ENCODE results near the gene MYBPHL. TPM values are rescaled to one million over a fixed set of nuclear protein-coding genes. Genes with fewer than 3 reads are reported as not detected.

Gene MYBPHL
- total RNA-seq, 2 donors from 2014 or later: not detected

DNA sequence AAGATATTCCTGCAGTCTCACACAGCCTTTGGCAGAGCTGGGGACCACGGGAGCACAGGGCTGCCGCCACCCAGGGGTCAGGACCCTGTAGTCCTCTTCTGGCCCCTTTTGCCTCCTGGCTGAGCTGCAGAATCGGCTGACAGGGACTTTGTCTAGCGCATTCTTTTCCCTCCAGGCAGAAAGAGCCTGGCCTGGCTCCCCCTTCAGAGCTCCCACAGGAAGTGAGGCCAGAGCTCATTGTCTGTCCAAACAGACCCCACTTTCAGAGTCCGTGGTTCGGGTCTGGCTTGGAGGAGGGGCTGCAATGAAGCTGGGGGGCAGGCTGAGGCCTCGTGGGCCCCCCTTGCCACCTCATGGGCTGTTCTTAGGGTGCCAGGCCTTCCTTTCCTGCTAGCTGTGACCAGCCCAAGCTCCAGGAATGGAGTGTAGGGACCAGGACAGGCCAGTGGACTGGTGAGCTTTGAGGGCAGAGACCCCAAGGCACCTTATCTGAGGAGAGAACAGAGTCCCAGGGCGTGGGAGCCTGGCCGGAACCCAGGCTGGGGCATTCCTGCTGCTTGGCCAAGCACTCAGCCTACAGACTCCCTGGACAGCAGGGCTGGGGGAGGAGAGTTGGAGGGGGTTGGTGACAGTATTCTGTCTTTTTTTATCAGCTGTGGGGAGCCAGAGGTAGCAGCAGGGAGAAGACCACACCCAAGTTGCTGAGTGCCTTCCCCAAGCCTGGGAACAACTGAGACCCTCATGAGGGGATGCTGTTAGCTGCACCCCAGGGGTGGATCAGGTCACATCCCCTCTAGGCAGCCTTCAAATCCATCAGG lies 52.8 kb downstream of the MYBPHL start:
- peak overlapping the region; percentile 12 for H3K27ac ChIP-seq
- H3K9me3 ChIP-seq: no peaks in the 10 kb centered on the region
- TF ChIP-seq CTCF (IDR thresholded peaks at IDR 0.05): no peak
- H3K4me3 ChIP-seq: no peak overlapping the region
- H3K4me1 ChIP-seq: no peaks in the 10 kb centered on the region
- no peak for DNase-seq
- intact Hi-C loops (cut with DNase I): no loop called here
- H3K36me3 ChIP-seq: no peaks in the 10 kb centered on the region
- peak overlapping the region in 1 of 2 donors; percentile 12 for H3K9ac ChIP-seq (ENCODE audit: low read depth in 2 of 2, low read length in 2 of 2)
- H3K27me3 ChIP-seq: no peaks in the 10 kb centered on the region

GRCh38 chr1:109252893-109253802 lies 53.7 kb downstream of the MYBPHL start:
- DNase-seq: no peak
- no peaks in the 10 kb centered on the region for H3K9me3 ChIP-seq
- H3K36me3 ChIP-seq: no peaks in the 10 kb centered on the region
- H3K27ac ChIP-seq: peak overlapping the region; percentile 12
- H3K4me3 ChIP-seq: no peak overlapping the region
- no peaks in the 10 kb centered on the region for H3K4me1 ChIP-seq
- intact Hi-C loops (cut with DNase I): no loop called here
- H3K27me3 ChIP-seq: no peaks in the 10 kb centered on the region
- TF ChIP-seq CTCF (IDR thresholded peaks at IDR 0.05): no peak
- H3K9ac ChIP-seq (ENCODE audit: low read depth in 2 of 2, low read length in 2 of 2): peak overlapping the region in 1 of 2 donors; percentile 35

- Histone ChIP-seq H3K9ac (ENCODE audit: low read depth in 2 of 2, low read length in 2 of 2) (no peak overlapping the region), H3K27ac (no peak overlapping the region), H3K36me3 (no peaks in the 10 kb centered on the region), H3K4me1 (no peaks in the 10 kb centered on the region), H3K4me3 (no peak overlapping the region), H3K9me3 (no peaks in the 10 kb centered on the region), H3K27me3 (no peaks in the 10 kb centered on the region)
- intact Hi-C loops (cut with DNase I): no loop called here
- no peak for DNase-seq
- TF ChIP-seq CTCF (IDR thresholded peaks at IDR 0.05): no peak
These were observed 54.5 kb downstream of the MYBPHL start for GRCh38 chr1:109252167-109252892.

DNA sequence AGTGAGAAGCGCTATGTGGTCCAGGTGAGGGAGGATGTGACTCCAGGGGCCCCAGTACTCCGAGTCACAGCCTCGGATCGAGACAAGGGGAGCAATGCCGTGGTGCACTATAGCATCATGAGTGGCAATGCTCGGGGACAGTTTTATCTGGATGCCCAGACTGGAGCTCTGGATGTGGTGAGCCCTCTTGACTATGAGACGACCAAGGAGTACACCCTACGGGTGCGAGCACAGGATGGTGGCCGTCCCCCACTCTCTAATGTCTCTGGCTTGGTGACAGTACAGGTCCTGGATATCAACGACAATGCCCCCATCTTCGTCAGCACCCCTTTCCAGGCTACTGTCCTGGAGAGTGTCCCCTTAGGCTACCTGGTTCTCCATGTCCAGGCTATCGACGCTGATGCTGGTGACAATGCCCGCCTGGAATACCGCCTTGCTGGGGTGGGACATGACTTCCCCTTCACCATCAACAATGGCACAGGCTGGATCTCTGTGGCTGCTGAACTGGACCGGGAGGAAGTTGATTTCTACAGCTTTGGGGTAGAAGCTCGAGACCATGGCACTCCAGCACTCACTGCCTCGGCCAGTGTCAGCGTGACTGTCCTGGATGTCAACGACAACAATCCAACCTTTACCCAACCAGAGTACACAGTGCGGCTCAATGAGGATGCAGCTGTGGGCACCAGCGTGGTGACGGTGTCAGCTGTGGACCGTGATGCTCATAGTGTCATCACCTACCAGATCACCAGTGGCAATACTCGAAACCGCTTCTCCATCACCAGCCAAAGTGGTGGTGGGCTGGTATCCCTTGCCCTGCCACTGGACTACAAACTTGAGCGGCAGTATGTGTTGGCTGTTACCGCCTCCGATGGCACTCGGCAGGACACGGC lies 55.3 kb downstream of the MYBPHL start:
- no peak overlapping the region for H3K27ac ChIP-seq
- H3K4me3 ChIP-seq: no peak overlapping the region
- no peak for TF ChIP-seq CTCF (IDR thresholded peaks at IDR 0.05)
- H3K9me3 ChIP-seq: no peaks in the 10 kb centered on the region
- no peaks in the 10 kb centered on the region for H3K36me3 ChIP-seq
- intact Hi-C loops (cut with DNase I): no loop called here
- no peaks in the 10 kb centered on the region for H3K4me1 ChIP-seq
- DNase-seq: no peak
- H3K9ac ChIP-seq (ENCODE audit: low read depth in 2 of 2, low read length in 2 of 2): no peak overlapping the region
- H3K27me3 ChIP-seq: no peaks in the 10 kb centered on the region

Data from colonic mucosa (tissue), 4 donors.